Sigmoid colon (tissue), 4 donors: ENCODE results near the gene PVALEF.

ENCODE experiments used
- CTCF ChIP-seq, 4 experiments: fragments of 450-650 bp in 3 of 4; fragments of 200-600 bp in 1 of 4; IDR thresholded peaks; one replicate each; pipeline ENCODE4 v1.5.1; 2016 to 2019; ENCODE audit warnings: antibody characterized with exemption in 4 of 4, mild to moderate bottlenecking in 3 of 4, moderate library complexity in 2 of 4
- EP300 ChIP-seq, 4 donors: sonication (generic); formaldehyde crosslinking; IDR thresholded peaks; one replicate each; pipeline ENCODE4 v1.6.1; 2017; ENCODE audit warnings: antibody characterized with exemption in 4 of 4
- POLR2A ChIP-seq, 2 donors: fragments of 450-650 bp; IDR thresholded peaks; one replicate each; pipeline ENCODE4 v1.6.1; 2016; ENCODE audit warnings: antibody characterized with exemption in 2 of 2, mild to moderate bottlenecking in 2 of 2, moderate library complexity in 2 of 2

GRCh38 chr17:81160306-81160705 lies 5.0 kb upstream of the PVALEF start:
- no peak for TF ChIP-seq EP300 (IDR thresholded peaks at IDR 0.05)
- TF ChIP-seq POLR2A (IDR thresholded peaks at IDR 0.05), result no peak
- TF ChIP-seq CTCF (IDR thresholded peaks at IDR 0.05), result no peak
